OCI-LY7 (cell line): ENCODE data around the gene OR5M8. TPM values are rescaled to one million over a fixed set of nuclear protein-coding genes. Genes with fewer than 3 reads are reported as not detected.

Experiments
- BruUV-seq: library from RNA; stranded (reverse); fragments of 400-500 nt; replicated peaks from 2 replicates; lab custom pipeline; 2021; lab: Mats Ljungman, UMichigan
- CTCF ChIA-PET: fragments of 300-600 bp; sonication (Branson Sonifier 250); formaldehyde crosslinking; loops from one replicate; lab custom pipeline; 2022; ENCODE audit warnings: antibody characterized with exemption; ENCODE audit not compliant: unreplicated experiment; lab: Charles Lee
- POLR2A ChIA-PET: fragments of 300-600 bp; sonication (Branson Sonifier 250); formaldehyde crosslinking; loops from one replicate; lab custom pipeline; 2022; ENCODE audit warnings: antibody characterized with exemption; lab: Charles Lee
- DNase-seq: peaks from one replicate; pipeline ENCODE4 v3.0.0-alpha.2; 2015; ENCODE audit warnings: low spot score
- H2AFZ ChIP-seq: fragments of 200-600 bp; sonication (generic), shearing (Covaris generic); 2 replicates; pipeline ENCODE4 v1.6.1; 2014; ENCODE audit warnings: mild to moderate bottlenecking, antibody characterized with exemption, low read length, moderate library complexity
- H3K27ac ChIP-seq: fragments of 200-600 bp; sonication (generic); 2 replicates; pipeline ENCODE4 v1.5.1; 2014; ENCODE audit warnings: mixed run types, low read depth, mild to moderate bottlenecking, moderate library complexity, low read length, inconsistent platforms; ENCODE audit not compliant: poor library complexity, severe bottlenecking
- H3K36me3 ChIP-seq: fragments of 200-600 bp; sonication (generic); 2 replicates; pipeline ENCODE4 v1.6.1; 2014; ENCODE audit warnings: mild to moderate bottlenecking, antibody characterized with exemption, low read length, moderate library complexity, mixed read lengths; ENCODE audit not compliant: insufficient read depth
- H3K4me1 ChIP-seq: fragments of 200-600 bp; sonication (generic); 2 replicates; pipeline ENCODE4 v1.5.1; 2014; ENCODE audit warnings: mild to moderate bottlenecking, low read length; ENCODE audit not compliant: insufficient read depth, poor library complexity, severe bottlenecking
- H3K4me2 ChIP-seq: fragments of 200-600 bp; sonication (generic); 2 replicates; pipeline ENCODE4 v1.6.1; 2014; ENCODE audit warnings: mild to moderate bottlenecking, low read length
- H3K4me3 ChIP-seq: fragments of 200-600 bp; sonication (generic); 2 replicates; pipeline ENCODE4 v1.5.1; 2014; ENCODE audit warnings: mild to moderate bottlenecking, low read depth, low read length; ENCODE audit not compliant: poor library complexity, severe bottlenecking
- H3K79me2 ChIP-seq: fragments of 200-600 bp; sonication (generic); 2 replicates; pipeline ENCODE4 v1.6.1; 2016; ENCODE audit warnings: low read depth, mild to moderate bottlenecking, low read length, moderate library complexity, mixed read lengths; ENCODE audit not compliant: insufficient read depth
- H3K9me2 ChIP-seq: fragments of 200-600 bp; sonication (generic); 2 replicates; pipeline ENCODE4 v1.6.1; 2016; ENCODE audit warnings: mild to moderate bottlenecking, low read length, mixed read lengths; ENCODE audit not compliant: insufficient read depth
- H3K9me3 ChIP-seq: fragments of 200-600 bp; sonication (generic); 2 replicates; pipeline ENCODE4 v1.6.1; 2014; ENCODE audit warnings: mild to moderate bottlenecking, mixed run types, low read length, mixed read lengths
- H4K20me1 ChIP-seq: fragments of 200-600 bp; sonication (generic); 2 replicates; pipeline ENCODE4 v1.6.1; 2014; ENCODE audit warnings: mild to moderate bottlenecking, antibody characterized with exemption, low read length, moderate library complexity, mixed read lengths; ENCODE audit not compliant: insufficient read depth
- CTCF ChIP-seq: fragments of 200-600 bp; sonication (generic); conservative IDR thresholded peaks from 2 replicates; pipeline ENCODE4 v1.5.1; 2014; ENCODE audit warnings: mild to moderate bottlenecking, antibody characterized with exemption, low read length, moderate library complexity, mixed read lengths
- EZH2phosphoT487 ChIP-seq: fragments of 200-600 bp; sonication (generic); IDR thresholded peaks from 2 replicates; pipeline ENCODE4 v1.6.1; 2018; ENCODE audit warnings: low read depth, borderline replicate concordance, mild to moderate bottlenecking, mixed run types, antibody characterized with exemption, low read length, moderate library complexity, mixed read lengths
- intact Hi-C: fragments of 100-400 bp; cut with micrococcal nuclease; formaldehyde crosslinking; loops from one replicate; pipeline ENCODE4 v1.10.0; 2022; ENCODE audit not compliant: unreplicated experiment
- total RNA-seq, 2 experiments: library from RNA; depleted of rRNA in 1 of 2; stranded (reverse); fragments of >200 nt in 1 of 2; shearing (Covaris generic) in 1 of 2; gene quantifications; 2 replicates each; pipeline ENCODE4 v1.2.3, GENCODE V29; 2014 to 2022

The OR5M8 gene
- total RNA-seq, 2 experiments from 2014 or later = not detected

- Histone ChIP-seq H3K36me3 (no peaks in the 10 kb centered on the region), H3K9me2 (no peaks in the 10 kb centered on the region), H3K4me2 (no peak overlapping the region), H3K4me3 (no peak overlapping the region), H3K4me1 (no peaks in the 10 kb centered on the region), H4K20me1 (no peaks in the 10 kb centered on the region), H3K9me3 (no peaks in the 10 kb centered on the region), H3K79me2 (no peaks in the 10 kb centered on the region), H2AFZ (no peak overlapping the region), H3K27ac (no peak overlapping the region)
- no peak for DNase-seq
- ChIA-PET POLR2A (no interaction called here), CTCF (no interaction called here)
- intact Hi-C loops = no loop called here
- TF ChIP-seq EZH2phosphoT487 (no peak), CTCF (no peak)
- no TSS peak for BruUV-seq
Measured at GRCh38 chr11:56497010-56497409, 5.8 kb upstream of the OR5M8 start.

GRCh38 chr11:56495117-56495516 lies 3.9 kb upstream of the OR5M8 start:
- ChIA-PET POLR2A (no interaction called here), CTCF (no interaction called here)
- Histone ChIP-seq H3K9me2 (no peaks in the 10 kb centered on the region), H4K20me1 (no peaks in the 10 kb centered on the region), H3K4me3 (no peak overlapping the region), H3K4me1 (no peaks in the 10 kb centered on the region), H2AFZ (no peak overlapping the region), H3K36me3 (no peaks in the 10 kb centered on the region), H3K4me2 (no peak overlapping the region), H3K27ac (no peak overlapping the region), H3K9me3 (no peaks in the 10 kb centered on the region), H3K79me2 (no peaks in the 10 kb centered on the region)
- no TSS peak for BruUV-seq
- no peak for DNase-seq
- intact Hi-C loops = no loop called here
- TF ChIP-seq CTCF = no peak
- no peak for TF ChIP-seq EZH2phosphoT487

- Histone ChIP-seq H3K4me1 (no peaks in the 10 kb centered on the region), H3K4me3 (no peak overlapping the region), H3K9me2 (no peaks in the 10 kb centered on the region), H3K9me3 (no peaks in the 10 kb centered on the region), H3K36me3 (no peaks in the 10 kb centered on the region), H2AFZ (no peak overlapping the region), H4K20me1 (no peaks in the 10 kb centered on the region), H3K4me2 (no peak overlapping the region), H3K79me2 (no peaks in the 10 kb centered on the region), H3K27ac (no peak overlapping the region)
- TF ChIP-seq CTCF (no peak), EZH2phosphoT487 (no peak)
- POLR2A ChIA-PET = no interaction called here
- CTCF ChIA-PET = no interaction called here
- BruUV-seq = no TSS peak
- DNase-seq = no peak
- intact Hi-C loops = no loop called here
Measured at GRCh38 chr11:56486801-56487200, 4.4 kb downstream of the OR5M8 start.
